Measurements from ENCODE around the gene C10orf71. TPM values are rescaled to one million over a fixed set of nuclear protein-coding genes. Genes with fewer than 3 reads are reported as not detected.

The C10orf71 gene
- total and polyA plus RNA-seq, 2 of the 8 experiments (the other 6 are each of a cell fraction or from before 2014, with no cell fraction given), result not detected

DNA sequence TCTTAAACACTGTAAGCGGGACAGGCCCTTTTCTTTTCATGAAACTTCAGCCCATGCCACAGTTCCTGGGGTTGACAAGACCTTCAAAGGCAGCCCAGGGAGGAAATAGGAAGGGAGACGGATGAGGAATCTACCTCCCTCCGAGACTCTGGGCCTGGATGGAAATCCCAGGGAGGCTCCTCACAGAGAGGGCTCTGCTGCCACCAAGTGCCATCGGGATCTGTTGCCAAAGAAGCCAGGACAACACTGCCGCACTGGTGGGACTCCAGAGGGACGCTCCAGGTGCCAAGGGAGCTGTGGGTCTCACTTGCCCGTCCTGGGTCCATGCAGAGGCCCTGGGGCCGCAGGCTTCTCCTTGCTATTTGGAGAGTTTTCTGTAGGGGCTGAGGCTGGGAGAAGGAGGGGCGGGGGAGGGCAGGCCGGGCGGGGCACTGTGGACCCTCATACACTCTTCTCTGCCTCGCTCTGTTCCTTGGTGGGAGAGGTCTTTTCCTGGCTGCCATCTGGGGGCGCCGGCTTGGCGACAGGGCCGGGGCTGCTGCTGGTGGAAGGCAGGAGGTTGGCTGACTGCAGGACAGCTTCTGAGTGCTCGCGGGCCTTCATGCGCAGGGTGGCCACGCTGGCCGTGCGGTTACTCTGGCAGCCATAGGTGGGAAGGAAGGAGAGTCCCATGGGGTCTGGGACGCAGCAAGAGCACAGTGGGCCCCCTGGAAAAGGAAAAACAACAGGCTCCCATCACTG, 66.9 kb downstream of the C10orf71 start:
- Histone ChIP-seq H3K18ac (ENCODE audit: extremely low read depth, low read length) (no peak overlapping the region), H4K8ac (ENCODE audit: extremely low read depth, insufficient read depth, low read length) (no peak overlapping the region), H4K5ac (ENCODE audit: insufficient read length, low read depth, low read length) (no peak overlapping the region), H2BK20ac (ENCODE audit: low read length) (no peak overlapping the region), H3K79me1 (ENCODE audit: low read depth, low read length) (no peaks in the 10 kb centered on the region), H3K79me2 (ENCODE audit: control insufficient read depth in 1 of 2, insufficient read depth in 2 of 2, low read length in 2 of 2) (no peaks in the 10 kb centered on the region), H2BK120ac (replicated peaks; ENCODE audit: low read depth, low read length) (no peak overlapping the region), H3K56ac (replicated peaks; ENCODE audit: insufficient read length, low read depth, low read length) (no peak overlapping the region), H3K4ac (replicated peaks; ENCODE audit: insufficient read length, low read depth, low read length) (no peak overlapping the region), H2AK5ac (ENCODE audit: low read depth, low read length) (no peak overlapping the region), H3K9me3 (ENCODE audit: insufficient read depth in 2 of 2, low read depth in 1 of 2, low read length in 1 of 2) (no peaks in the 10 kb centered on the region), H3K27me3 (replicated peaks in 1 of 4; ENCODE audit: control insufficient read depth in 3 of 4, extremely low read depth in 1 of 4, insufficient read depth in 3 of 4, low read length in 3 of 4) (no peaks in the 10 kb centered on the region; a peak in 1 of 7 replicates), H2BK5ac (ENCODE audit: low read depth, low read length) (no peak overlapping the region), H2BK15ac (ENCODE audit: low read length) (no peak overlapping the region), H3K4me3 (ENCODE audit: extremely low read depth in 1 of 4, insufficient read depth in 2 of 4, low read depth in 3 of 4, low read length in 4 of 4) (no peak overlapping the region), H3K4me2 (ENCODE audit: insufficient read depth in 1 of 2, low read depth in 2 of 2, low read length in 2 of 2) (no peak overlapping the region), H4K91ac (replicated peaks; ENCODE audit: insufficient read length, low read length) (no peak overlapping the region), H2BK12ac (ENCODE audit: low read depth, low read length) (no peak overlapping the region), H3K27ac (ENCODE audit: low read depth, low read length) (no peak overlapping the region), H3K9ac (replicated peaks in 1 of 4; ENCODE audit: extremely low read depth in 1 of 4, low read depth in 3 of 4, low read length in 3 of 4) (no peak overlapping the region), H3K14ac (ENCODE audit: insufficient read length) (no peak overlapping the region), H3K4me1 (replicated peaks in 1 of 4; ENCODE audit: control insufficient read depth in 3 of 4, insufficient read depth in 4 of 4, low read length in 3 of 4) (no peaks in the 10 kb centered on the region; a peak in 1 of 7 replicates), H3K23ac (ENCODE audit: insufficient read length) (no peak overlapping the region), H3K23me2 (ENCODE audit: low read depth, low read length) (no peaks in the 10 kb centered on the region), H3K36me3 (ENCODE audit: control insufficient read depth in 2 of 4, insufficient read depth in 4 of 4, low read length in 3 of 4) (no peaks in the 10 kb centered on the region), H2AFZ (ENCODE audit: low read length) (no peak overlapping the region), H4K20me1 (replicated peaks in 1 of 2; ENCODE audit: control insufficient read depth in 1 of 2, insufficient read depth in 2 of 2, low read length in 2 of 2) (no peaks in the 10 kb centered on the region)
- FAIRE-seq, result no peak
- ChIA-PET CTCF (ENCODE audit: partially characterized antibody) (interaction anchor here (3.1 kb wide), 1 partner anchor 43 kb away, joined by 10 read pairs; no protein-coding TSS in a partner anchor), POLR2A (ENCODE audit: partially characterized antibody) (no interaction called here)
- DNase-seq (ENCODE audit: low read depth in 1 of 2, low spot score in 2 of 2), result peak in 1 of 2 experiments; percentile 45
- TF ChIP-seq BCL11A (IDR thresholded peaks at IDR 0.05; ENCODE audit: low read depth in 2 of 2, low read length in 2 of 2), result no peak
- no peak for TF ChIP-seq JUN (IDR thresholded peaks at IDR 0.05; ENCODE audit: low read depth, low read length)
- peak; percentile 29 to 48; a peak in 2 of 4 replicates for TF ChIP-seq RAD21 (IDR thresholded peaks at IDR 0.05 in 1 of 2, conservative IDR thresholded peaks at IDR 0.05 in 1 of 2; ENCODE audit: low read depth in 2 of 2, low read length in 2 of 2)
- no peak for TF ChIP-seq BRCA1 (IDR thresholded peaks at IDR 0.05; ENCODE audit: low read depth, low read length)
- 93% methylated on average over 16 of the region's 23 CpGs; no CpG with 5 or more reads in 1 of the 2 experiments for WGBS, 2 experiments (ENCODE audit: extremely low coverage in 1 of 2, insufficient coverage in 1 of 2, insufficient read length in 1 of 2, insufficient replicate concordance in 2 of 2, low coverage in 1 of 2, low lambda C conversion rate in 2 of 2, missing lambda C conversion rate in 1 of 2)
